ENCODE results near the gene COX7C. TPM values are rescaled to one million over a fixed set of nuclear protein-coding genes. Genes with fewer than 3 reads are reported as not detected.

COX7C gene
- total and polyA plus RNA-seq, 2 donors (not counting 1 experiment from before 2014, with no cell fraction given), result 338 to 346 TPM

- no peaks in the 10 kb centered on the region for H3K9me3 Mint-ChIP-seq (ENCODE audit: insufficient read depth)
- DNase-seq (no peak), ATAC-seq (ENCODE audit: low read depth) (no peak)
- H4K20me1 ChIP-seq (ENCODE audit: control insufficient read depth, insufficient read depth, low read length, poor library complexity, severe bottlenecking), result no peaks in the 10 kb centered on the region
- intact Hi-C loops (cut with micrococcal nuclease), result no loop called here
- no peak overlapping the region for H3K27ac ChIP-seq (ENCODE audit: low read length in 2 of 2)
- TF ChIP-seq CTCF (IDR thresholded peaks at IDR 0.05), result no peak
- no peak for TF ChIP-seq EZH2 (IDR thresholded peaks at IDR 0.05; ENCODE audit: borderline replicate concordance, insufficient read depth, low read depth, low read length, poor library complexity, severe bottlenecking)
- CTCF ChIA-PET, result no interaction called here
- no peaks in the 10 kb centered on the region for H3K9me3 ChIP-seq (ENCODE audit: control extremely low read depth in 1 of 3, control insufficient read depth in 2 of 3, insufficient read depth in 1 of 3, low read length in 2 of 3)
- H3K4me3 ChIP-seq (ENCODE audit: control extremely low read depth in 1 of 5, extremely low read depth in 1 of 5, insufficient read depth in 1 of 5, low read depth in 2 of 5, low read length in 4 of 5), result no peak overlapping the region
- H3K4me2 ChIP-seq (replicated peaks; ENCODE audit: low read depth, low read length, poor library complexity, severe bottlenecking), result no peak overlapping the region
- H3K27ac Mint-ChIP-seq, result no peak overlapping the region
- H3K27me3 ChIP-seq (replicated peaks in 1 of 4; ENCODE audit: control extremely low read depth in 1 of 4, control insufficient read depth in 3 of 4, insufficient read depth in 4 of 4, low read length in 3 of 4), result peaks cover 0 to 8% (median 4%) of the 10 kb centered on the region in 4 experiments
- no peak overlapping the region for H2AFZ ChIP-seq (ENCODE audit: insufficient read depth, low read depth, low read length, poor library complexity, severe bottlenecking)
- no peaks in the 10 kb centered on the region for H3K79me2 ChIP-seq (ENCODE audit: control insufficient read depth, insufficient read depth, low read length)
- H3K4me1 ChIP-seq (ENCODE audit: control insufficient read depth in 2 of 2, insufficient read depth in 2 of 2, low read length in 2 of 2), result no peaks in the 10 kb centered on the region
- no peak overlapping the region for H3K4me3 Mint-ChIP-seq
- H3K9ac ChIP-seq (ENCODE audit: low read length), result no peak overlapping the region
- peaks cover 16% of the 10 kb centered on the region for H3K27me3 Mint-ChIP-seq
- H3K36me3 ChIP-seq (replicated peaks in 1 of 2; ENCODE audit: control extremely low read depth in 1 of 2, control insufficient read depth in 1 of 2, extremely low read depth in 1 of 2, insufficient read depth in 2 of 2, low read length in 1 of 2), result no peaks in the 10 kb centered on the region
- POLR2A ChIA-PET, result no interaction called here
- no peaks in the 10 kb centered on the region for H3K4me1 Mint-ChIP-seq
Measured at GRCh38 chr5:86645885-86646284, 28.1 kb downstream of the COX7C start.

GRCh38 chr5:86646671-86647070 is 28.9 kb downstream of the COX7C start:
- CTCF ChIA-PET, result no interaction called here
- no peaks in the 10 kb centered on the region for H3K9me3 Mint-ChIP-seq (ENCODE audit: insufficient read depth)
- intact Hi-C loops (cut with micrococcal nuclease), result no loop called here

More at GRCh38 chr5:86646671-86647070, 28.9 kb downstream of the COX7C start:
- Histone ChIP-seq H3K4me2 (replicated peaks; ENCODE audit: low read depth, low read length, poor library complexity, severe bottlenecking) (no peak overlapping the region), H3K4me1 (ENCODE audit: control insufficient read depth in 2 of 2, insufficient read depth in 2 of 2, low read length in 2 of 2) (no peaks in the 10 kb centered on the region), H3K27me3 (replicated peaks in 1 of 4; ENCODE audit: control extremely low read depth in 1 of 4, control insufficient read depth in 3 of 4, insufficient read depth in 4 of 4, low read length in 3 of 4) (peaks cover 0 to 8% (median 4%) of the 10 kb centered on the region in 4 experiments), H4K20me1 (ENCODE audit: control insufficient read depth, insufficient read depth, low read length, poor library complexity, severe bottlenecking) (no peaks in the 10 kb centered on the region), H3K9me3 (ENCODE audit: control extremely low read depth in 1 of 3, control insufficient read depth in 2 of 3, insufficient read depth in 1 of 3, low read length in 2 of 3) (no peaks in the 10 kb centered on the region), H3K36me3 (replicated peaks in 1 of 2; ENCODE audit: control extremely low read depth in 1 of 2, control insufficient read depth in 1 of 2, extremely low read depth in 1 of 2, insufficient read depth in 2 of 2, low read length in 1 of 2) (no peaks in the 10 kb centered on the region), H3K79me2 (ENCODE audit: control insufficient read depth, insufficient read depth, low read length) (no peaks in the 10 kb centered on the region), H3K27ac (ENCODE audit: low read length in 2 of 2) (no peak overlapping the region), H3K4me3 (ENCODE audit: control extremely low read depth in 1 of 5, extremely low read depth in 1 of 5, insufficient read depth in 1 of 5, low read depth in 2 of 5, low read length in 4 of 5) (no peak overlapping the region), H2AFZ (ENCODE audit: insufficient read depth, low read depth, low read length, poor library complexity, severe bottlenecking) (no peak overlapping the region), H3K9ac (ENCODE audit: low read length) (no peak overlapping the region)
- 100% methylated on average over 1 of the region's 1 CpG for WGBS (ENCODE audit: insufficient coverage)
- H3K4me3 Mint-ChIP-seq, result no peak overlapping the region
- TF ChIP-seq EZH2 (IDR thresholded peaks at IDR 0.05; ENCODE audit: borderline replicate concordance, insufficient read depth, low read depth, low read length, poor library complexity, severe bottlenecking) (no peak), CTCF (IDR thresholded peaks at IDR 0.05) (no peak)
- no peak for ATAC-seq (ENCODE audit: low read depth)
- H3K27me3 Mint-ChIP-seq, result peaks cover 16% of the 10 kb centered on the region
- POLR2A ChIA-PET, result no interaction called here
- DNase-seq, result no peak
- H3K27ac Mint-ChIP-seq, result no peak overlapping the region
- no peaks in the 10 kb centered on the region for H3K4me1 Mint-ChIP-seq
